GM20000 (cell line): Measurements from ENCODE around the gene VAV2.

Experiments used
- DNase-seq: peaks from one replicate; pipeline ENCODE4 v3.0.0; 2012; ENCODE audit warnings: low spot score
- CTCF ChIP-seq: IDR thresholded peaks from 2 replicates; pipeline ENCODE4 v1.5.1; 2012; ENCODE audit warnings: mild to moderate bottlenecking, control low read depth; ENCODE audit errors: extremely low read depth, missing control alignments

Gene VAV2

DNA sequence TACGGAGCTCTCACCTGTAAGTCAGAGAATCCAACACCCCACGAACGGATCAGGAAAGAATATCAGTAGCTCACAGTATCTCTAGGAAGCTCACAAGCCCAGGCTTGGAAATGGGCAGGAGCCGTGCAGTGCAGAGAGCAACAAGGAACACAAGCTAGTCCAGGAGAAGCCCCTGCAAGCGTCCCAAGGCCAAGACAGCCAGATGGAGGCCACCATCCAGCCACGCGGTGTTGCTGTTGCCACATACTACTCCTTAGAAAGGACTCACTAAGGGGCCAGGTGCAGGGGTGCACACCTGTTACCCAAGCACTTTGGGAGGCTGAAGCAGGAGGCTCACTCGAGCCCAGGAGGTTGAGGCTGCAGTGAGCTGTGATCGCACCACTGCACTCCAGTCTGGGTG, 15.4 kb upstream of the VAV2 start:
- DNase-seq, result no peak
- no peak for TF ChIP-seq CTCF

- DNase-seq, result no peak
- TF ChIP-seq CTCF, result no peak
Measured at GRCh38 chr9:134007150-134007549, 15.0 kb upstream of the VAV2 start.

GRCh38 chr9:134005381-134005780, 13.3 kb upstream of the VAV2 start:
- no peak for DNase-seq
- TF ChIP-seq CTCF, result no peak

- no peak for TF ChIP-seq CTCF
- DNase-seq, result no peak
Measured at GRCh38 chr9:134004881-134005280, 12.8 kb upstream of the VAV2 start.

GRCh38 chr9:134004131-134004873, 12.2 kb upstream of the VAV2 start:
- TF ChIP-seq CTCF, result no peak
- DNase-seq, result no peak

- TF ChIP-seq CTCF, result no peak
Measured at GRCh38 chr9:134003237-134003636, 11.1 kb upstream of the VAV2 start.

DNA sequence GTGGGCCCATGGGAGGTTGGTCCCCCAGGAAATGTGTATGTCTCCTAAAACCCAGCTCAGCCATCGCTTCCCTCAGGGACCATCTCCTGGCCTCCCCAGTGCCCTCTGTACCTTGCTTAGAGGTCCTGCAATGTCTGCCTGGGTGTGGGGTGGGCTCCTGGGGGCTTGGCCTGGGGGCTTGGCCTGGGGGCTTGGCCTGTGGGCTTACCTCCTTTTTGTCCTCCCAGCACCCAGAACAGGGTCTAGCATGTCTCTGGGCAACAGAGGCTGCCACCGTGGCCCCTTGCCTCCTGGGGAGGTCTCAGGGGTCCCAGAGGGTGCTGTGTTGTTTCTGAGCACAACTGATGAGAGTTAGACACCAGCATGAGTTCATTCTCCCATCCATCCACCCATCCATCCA, 10.7 kb upstream of the VAV2 start:
- TF ChIP-seq CTCF, result no peak

More at GRCh38 chr9:134003237-134003636, 11.1 kb upstream of the VAV2 start:
- no peak for DNase-seq

More for the DNA sequence above, 10.7 kb upstream of the VAV2 start:
- no peak for DNase-seq
